GM11168 (cell line): ENCODE data around the gene PIGH.
"Not testable (repeated sequence)": the region's sequence is repeated elsewhere in the genome, so short reads cannot be mapped to it uniquely, and the experiment has no call there.

Source experiments
- in situ Hi-C: fragments of 300-500 bp; cut with MboI; formaldehyde crosslinking; loops from one replicate; pipeline ENCODE4 v1.12.0; 2022; ENCODE audit warnings: low sequenced_read_pairs; ENCODE audit not compliant: unreplicated experiment

PIGH gene

DNA sequence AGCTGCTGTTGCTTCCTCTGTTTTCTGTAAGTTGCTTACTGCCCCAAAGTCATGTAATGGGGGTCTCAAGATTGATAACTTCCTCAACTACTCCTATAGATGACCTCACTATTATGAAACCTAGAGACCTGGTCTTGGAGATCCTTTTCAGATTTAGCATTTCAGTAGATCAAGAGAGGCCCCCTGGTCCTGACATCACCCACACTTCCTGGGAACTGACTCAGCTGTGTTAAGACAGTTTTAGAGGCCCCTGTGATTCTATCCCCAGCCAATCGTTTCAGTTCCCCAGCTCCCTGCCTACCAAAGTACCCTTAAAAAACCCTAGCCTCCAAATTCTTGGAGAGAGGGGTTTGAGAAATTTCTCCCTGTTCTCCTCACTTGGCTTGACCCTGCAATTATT lies 10.4 kb upstream of the PIGH start:
- in situ Hi-C loops, result no loop called here

DNA sequence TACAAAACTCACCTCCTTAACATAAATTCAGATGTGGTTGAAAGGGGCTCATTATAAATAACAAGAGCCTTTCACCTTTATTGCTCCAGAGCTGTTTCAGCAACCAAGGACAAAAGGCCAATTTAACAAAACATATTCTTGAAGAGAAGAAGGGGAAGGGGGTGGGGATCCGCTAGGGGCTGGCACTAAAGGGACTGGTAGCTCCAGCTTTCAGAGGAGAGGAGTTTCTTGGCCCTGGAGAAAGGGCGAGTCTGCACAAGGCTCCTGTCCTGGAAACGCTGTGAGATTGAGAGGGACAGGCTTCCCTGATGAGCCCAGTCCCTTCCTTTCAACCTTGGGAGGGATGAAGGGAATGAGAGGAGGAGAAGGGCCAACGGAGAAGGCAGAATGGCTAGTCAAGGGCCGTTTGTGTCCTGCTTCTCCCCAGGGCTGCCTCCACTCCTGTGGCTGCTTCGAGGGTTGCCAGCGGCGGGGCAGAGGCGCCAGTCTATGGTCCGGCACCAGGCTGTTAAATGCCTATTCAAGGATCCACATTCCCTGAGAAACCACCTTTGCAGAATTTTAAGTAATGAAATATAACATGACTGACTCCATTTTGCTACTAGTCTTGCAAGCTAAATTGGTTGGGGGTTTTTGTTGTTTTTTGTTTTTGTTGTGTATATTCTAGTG lies 9.7 kb upstream of the PIGH start:
- in situ Hi-C loops, result no loop called here

DNA sequence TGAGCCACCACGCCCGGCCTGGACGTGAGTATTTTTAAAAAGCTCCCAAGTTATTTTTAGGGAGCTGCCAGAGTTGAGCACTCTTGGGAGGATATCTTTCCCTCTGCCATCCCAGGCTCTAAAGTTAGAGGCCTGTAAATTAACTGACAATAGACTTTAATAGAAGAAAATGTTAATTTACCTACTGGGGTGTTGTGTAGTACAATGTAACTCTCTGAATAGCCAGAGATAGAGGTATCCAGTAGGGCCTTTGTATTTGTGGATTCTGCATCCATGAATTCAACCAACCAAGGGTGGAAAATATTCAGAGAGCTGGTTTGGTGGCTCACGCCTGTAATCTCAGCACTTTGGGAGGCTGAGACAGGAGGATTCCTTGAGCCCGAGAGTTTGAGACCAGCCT lies 7.6 kb upstream of the PIGH start:
- in situ Hi-C loops, result no loop called here

DNA sequence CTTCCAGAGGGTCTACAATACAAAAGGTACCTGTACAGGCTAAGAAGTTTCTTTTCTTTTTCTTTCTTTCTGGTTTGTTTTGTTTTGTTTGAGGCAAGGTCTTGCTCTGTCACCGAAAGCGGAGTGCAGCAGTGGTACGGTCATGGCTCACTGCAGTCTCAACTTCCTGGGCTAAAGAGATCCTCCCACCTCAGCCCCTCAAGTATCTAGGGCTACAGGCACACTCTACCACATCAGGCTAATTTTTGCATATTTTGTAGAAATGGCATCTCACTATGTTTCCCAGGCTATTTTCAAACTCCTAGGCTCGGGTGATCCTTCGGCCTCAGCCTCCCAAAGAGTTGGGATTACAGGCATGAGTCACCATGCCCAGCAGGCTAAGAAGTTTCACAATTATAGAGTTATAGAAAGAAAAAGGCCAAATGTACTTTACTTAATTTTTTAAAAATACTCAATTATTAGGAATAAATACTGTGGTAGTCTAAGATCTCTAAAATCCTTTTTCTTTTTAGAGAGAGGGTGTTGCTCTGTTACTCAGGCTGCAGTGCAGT lies 3.0 kb upstream of the PIGH start:
- in situ Hi-C loops, result no loop called here

DNA sequence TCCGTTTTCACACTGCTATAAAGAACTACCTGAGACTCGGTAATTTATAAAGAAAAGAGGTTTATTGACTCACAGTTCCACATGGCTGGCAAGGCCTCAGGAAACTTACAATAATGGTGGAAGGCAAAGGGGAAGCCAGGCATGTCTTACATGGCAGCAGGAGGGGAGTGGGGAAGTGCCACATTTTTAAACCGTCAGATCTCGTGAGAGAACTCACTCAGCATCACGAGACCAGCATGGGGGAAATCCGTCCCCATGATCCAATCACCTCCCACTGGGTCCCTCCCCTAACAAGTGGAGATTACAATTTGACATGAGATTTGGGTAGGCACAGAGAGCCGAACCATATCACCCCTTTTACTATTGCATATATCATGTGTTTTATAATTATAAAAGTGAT lies 2.0 kb upstream of the PIGH start:
- in situ Hi-C loops, result no loop called here

DNA sequence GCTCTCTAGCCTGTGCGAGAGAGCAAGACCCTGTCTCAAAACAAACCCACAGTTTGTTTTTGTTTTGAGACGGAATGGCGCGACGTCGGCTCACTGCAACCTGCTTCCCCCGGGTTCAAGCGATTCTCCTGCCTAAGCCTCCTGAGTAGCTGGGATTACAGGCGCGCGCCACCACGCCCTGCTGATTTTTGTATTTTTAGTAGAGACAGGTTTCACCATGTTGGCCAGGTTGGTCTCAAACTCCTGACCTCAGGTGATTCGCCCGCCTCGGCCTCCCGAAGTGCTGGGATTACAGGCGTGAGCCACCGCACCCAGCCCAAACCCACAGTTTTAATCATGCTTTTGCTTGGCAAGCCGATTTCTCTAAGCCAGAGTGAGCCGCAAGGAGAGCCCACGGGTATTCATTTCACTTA lies 500 bp upstream of the PIGH start:
- in situ Hi-C loops, result not testable (repeated sequence)

DNA sequence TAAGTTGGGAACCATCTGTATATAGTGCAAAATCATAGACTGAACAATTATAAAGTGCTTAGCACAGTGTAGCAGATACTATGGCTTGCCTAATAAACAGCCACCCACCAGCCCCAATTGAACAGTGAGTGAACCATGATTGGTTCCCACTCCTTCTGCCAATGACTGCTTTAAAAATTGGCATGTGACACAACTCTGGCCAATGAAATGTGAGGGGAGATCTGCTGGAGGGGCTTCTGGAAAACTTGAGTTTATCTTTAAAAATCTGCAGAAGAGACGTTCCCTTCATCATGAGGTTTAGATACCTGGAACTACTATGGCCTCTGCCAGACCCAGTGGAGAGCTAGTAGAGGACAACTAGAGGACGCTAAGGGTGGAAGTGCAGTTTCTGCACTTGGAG lies 4.7 kb downstream of the PIGH start:
- in situ Hi-C loops, result no loop called here

DNA sequence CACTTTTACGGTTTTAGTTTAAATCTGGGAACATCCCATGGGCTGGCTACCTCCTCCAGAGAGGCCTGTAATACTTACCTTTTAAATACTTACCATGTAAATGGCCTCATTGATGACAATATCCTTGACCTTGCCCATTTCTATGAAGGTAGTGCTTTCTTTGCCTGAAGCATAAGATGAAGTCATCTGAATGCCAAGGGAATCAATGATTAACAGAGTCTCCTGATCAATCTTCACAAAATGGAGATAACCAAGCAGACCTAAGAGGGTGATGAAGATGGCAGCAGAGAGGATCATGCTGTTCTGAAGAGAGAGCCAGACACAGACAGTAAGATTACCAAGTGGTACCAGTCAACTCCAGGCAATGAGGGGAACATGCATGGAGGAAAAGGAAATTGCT lies 6.4 kb downstream of the PIGH start:
- in situ Hi-C loops, result not testable (repeated sequence)

DNA sequence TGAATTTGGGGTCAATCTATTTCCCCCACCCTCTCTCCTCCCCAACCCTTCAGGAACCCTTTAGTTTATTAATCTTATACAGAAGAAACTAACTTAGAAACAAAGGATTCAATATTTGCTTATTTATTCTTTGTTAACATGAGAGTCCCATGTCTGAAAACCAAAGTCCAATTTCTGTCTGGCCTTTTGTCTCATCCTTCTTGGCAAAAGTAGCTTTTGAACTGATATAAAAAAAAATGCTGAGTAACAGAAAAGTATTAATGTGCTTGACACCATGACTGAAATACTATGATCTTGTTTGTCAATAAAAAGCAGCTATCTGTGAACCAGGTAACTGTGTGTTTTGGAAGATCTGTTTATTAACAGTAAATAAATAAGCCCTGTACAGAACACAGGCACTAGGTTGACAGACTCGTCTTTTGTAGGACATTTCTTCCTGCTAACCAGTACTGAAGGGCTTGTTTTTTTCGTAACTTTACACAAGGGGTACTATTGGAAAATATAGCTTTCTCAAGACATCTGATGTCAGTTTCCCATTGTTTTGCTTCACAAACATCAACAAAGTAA lies 10.8 kb downstream of the PIGH start:
- in situ Hi-C loops, result no loop called here

DNA sequence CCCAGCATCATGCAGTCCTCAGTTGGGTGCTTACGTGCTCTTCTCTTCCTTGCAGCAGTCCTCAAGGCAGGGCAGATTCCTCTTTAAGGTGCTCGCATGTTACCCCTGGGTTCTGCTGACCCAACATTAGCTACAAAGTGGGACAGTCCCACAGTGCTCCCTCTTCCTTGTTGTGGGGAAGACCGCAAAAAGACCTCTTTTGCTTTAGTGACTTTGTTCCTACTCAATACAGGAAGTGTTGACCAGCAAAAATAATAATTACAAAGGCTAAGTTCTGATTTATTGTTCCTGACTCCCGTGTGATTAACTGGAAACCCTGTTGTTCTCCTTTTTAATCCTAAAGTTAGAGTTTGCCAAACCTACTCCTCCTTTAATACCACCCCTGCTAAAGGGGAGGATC lies 13.7 kb downstream of the PIGH start:
- in situ Hi-C loops, result no loop called here

DNA sequence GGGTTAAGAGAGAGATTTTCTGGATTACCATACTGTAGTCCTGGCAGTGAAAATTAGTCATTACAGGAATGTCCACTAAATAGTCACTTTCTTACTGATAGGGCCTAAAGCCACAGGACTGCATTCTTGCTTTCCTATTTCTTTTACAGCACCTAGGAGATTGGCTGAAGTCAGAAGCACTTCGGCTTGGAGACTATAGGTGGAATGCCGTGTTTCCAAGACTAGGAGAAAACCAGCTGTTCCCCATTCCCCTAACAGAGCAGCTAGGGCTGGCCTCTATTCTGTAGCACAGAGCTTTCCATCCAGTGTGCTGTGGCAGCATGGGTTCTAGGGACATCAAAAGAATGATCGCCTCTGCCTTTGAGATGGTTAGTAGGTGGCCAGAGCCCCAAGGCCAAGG lies 15.1 kb downstream of the PIGH start:
- in situ Hi-C loops, result no loop called here

DNA sequence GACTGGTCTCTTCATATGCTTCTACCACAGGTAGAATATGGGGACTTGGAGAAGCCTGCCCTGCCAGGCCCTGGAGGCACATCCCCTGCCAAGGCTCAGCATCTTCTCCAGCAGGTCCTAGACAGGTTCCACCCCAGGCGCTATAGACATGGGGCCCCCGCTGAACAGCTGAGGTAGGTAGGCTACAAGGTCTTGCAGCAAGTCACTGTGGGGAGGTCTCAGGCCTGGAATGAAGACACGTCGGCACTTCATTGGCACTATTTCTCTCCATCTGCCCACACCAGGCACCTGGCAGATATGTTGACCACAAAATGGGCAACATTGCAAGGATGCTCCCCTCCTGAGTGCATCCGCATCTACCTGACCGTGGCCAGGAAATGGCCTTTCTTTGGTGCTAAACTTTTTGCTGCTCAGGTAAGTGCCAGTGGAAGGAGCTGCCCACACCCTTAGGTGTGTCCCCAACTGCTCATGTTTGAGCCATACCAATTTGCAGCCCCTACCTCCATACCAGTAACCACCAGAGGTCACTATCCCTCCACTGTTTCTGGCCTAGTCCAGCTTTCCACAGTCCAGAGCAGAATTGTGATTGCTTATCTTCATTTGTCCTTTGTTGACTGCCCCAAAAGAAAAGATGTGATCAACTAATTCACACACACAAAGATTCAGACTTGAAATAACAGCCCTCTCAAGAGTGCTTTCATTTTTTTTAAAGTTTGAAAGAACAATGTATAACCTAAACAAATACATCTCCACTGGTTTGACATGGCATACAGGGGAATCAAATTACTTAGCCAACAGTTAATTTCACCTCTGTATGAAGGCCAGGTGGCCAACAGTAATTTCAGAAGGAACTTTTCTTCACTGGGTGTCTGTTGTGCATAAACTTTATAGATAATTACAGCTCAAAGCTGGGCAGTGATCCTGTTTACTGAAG lies 16.1 kb downstream of the PIGH start:
- in situ Hi-C loops, result no loop called here

DNA sequence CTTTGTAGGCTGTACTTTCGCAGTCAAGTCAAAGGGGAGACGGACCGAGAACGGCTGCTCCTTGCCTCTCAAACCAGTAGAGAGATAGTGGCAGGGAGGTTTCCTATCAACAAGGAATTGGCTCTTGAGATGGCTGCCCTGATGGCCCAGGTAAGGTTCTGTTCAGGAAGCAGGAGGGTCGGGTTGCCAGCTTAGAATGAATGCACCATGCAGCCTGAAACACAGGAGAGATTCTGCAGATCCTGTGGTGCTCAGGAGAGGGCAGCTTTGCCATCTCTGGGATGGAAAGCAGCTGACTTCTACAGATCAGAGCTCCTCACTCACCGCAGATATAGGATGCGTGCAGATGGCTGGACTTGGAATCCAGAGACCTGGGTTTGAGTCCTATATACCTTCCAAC lies 18.0 kb downstream of the PIGH start:
- in situ Hi-C loops, result no loop called here

DNA sequence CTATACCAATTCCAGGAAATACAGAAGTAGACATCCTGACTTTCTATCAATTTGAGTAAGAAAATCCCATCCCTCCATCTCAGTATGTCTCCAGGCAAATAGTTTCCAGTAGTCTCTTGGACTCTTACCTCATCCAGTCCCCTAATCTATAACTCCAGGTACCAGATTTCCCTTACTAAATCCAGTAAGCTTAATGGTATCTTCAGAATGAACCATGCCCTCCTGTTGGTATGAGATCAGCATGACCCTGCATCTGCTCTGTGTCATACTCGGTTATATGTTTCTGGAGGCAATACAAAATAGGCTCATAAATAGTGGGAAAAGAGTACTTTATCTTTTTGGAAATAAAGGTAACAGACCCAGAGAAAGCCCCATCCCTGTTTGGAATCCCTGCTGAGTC lies 18.4 kb downstream of the PIGH start:
- in situ Hi-C loops, result no loop called here

DNA sequence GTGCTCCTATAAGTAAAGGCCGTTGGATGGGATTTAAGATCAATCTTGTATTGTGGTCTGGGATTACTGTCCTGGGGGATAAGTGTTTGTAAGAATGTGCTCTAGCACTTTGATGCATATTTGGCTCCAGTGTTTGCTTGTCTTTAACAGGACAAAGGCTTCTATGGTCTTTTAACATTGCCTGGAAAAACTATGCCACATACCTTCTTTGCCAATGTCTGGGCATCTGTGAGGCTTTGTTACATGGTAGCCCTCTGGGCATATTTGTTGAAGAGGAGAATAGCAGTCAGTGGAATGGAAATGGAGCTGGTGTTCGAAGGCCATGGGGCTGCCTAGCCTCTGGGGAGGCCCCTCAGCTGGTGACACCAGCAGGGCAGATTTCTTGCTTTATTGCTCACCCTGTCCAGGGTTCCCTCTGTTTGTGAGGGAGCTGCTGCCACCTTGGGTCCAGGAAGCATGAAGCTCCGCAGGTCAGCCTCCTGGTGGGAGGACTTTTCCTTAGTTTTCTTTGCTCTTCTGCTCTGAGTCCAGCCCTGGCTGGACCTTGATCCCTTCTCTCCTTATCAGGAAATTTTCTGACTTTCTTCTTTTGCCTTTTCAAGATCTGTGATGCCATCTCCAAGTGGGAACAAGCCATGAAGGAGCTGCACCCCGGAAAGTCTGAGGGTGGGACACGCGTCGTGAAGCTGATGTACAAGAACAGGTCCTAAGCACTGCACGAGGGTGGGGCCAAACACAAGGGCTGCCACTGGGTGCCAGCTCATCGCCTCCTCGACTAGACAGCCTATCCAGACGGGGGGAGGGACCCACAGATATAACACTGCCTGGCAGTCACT lies 19.5 kb downstream of the PIGH start:
- in situ Hi-C loops, result no loop called here

DNA sequence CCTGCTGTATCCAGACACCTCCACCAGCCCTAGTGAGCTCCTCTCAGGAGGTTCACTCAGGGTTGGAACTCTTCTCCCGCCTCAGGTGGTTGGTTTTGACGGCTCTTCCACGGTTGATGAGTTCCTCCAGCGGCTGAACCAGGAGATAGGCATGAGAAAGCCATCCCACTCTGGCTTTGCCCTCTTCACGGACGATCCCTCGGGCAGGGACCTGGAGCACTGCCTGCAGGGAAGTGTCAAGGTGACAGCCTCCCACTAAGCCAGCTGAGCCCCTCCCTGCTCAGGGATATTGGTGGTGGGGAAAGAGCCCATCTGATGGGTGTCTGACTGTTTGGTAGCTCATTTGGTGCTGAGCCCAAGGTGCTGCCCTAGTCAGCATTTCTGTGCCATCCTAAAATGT lies 20.4 kb downstream of the PIGH start:
- in situ Hi-C loops, result no loop called here

DNA sequence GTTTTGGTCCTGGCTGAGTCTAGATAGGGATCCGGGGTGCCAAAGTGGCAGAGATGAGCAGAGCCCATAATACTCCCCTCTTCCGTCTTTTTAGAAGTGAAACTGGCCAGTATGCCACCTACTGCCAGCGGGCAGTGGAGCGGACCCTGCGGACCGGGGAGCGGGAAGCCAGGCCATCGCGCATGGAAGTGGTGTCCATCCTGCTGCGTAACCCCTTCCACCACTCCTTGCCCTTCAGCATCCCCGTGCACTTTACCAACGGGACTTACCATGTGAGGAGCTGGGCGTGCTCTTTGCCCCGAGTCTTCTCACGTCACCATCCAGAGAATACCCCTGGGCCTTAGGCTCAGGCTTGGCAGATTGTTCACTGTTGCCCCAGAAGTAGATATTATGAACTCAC lies 21.0 kb downstream of the PIGH start:
- in situ Hi-C loops, result no loop called here

DNA sequence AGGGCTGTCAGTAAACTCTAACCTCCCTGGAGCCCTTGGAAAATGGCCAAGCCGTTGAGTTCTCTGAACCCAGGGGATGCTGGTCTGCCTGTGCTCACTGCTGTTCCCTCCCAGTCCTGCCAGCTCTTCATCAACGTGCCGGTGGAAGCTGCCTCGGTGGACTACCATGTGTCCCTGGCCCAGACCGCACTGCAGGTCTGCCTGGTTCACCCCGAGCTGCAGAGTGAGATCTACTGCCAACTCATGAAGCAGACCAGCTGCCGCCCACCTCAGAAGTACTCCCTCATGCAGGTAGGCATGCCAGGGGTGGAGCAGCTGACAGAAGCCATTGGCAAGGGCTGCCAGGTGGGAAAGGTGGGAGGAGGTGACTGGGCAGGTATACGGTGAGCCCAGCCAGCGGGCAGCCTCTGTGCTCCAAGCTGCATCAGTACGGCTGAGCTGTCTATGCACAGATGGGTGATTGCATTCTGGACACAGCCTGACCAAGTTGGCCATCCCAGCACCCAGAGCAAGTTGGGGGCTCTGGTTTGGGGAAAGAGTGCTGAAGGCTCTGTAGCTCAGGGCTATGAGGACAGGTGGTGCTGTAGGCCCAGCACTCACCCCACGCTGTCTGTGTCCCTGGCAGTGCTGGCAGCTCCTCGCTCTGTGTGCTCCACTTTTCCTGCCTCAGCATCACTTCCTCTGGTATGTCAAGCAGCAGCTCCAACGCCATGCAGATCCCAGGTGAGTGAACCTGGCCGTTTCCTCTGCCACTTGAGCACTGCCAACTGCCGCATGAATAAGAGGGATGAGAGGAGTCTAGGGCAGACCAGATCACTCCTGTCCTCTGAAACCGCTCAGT lies 21.9 kb downstream of the PIGH start:
- in situ Hi-C loops, result no loop called here

DNA sequence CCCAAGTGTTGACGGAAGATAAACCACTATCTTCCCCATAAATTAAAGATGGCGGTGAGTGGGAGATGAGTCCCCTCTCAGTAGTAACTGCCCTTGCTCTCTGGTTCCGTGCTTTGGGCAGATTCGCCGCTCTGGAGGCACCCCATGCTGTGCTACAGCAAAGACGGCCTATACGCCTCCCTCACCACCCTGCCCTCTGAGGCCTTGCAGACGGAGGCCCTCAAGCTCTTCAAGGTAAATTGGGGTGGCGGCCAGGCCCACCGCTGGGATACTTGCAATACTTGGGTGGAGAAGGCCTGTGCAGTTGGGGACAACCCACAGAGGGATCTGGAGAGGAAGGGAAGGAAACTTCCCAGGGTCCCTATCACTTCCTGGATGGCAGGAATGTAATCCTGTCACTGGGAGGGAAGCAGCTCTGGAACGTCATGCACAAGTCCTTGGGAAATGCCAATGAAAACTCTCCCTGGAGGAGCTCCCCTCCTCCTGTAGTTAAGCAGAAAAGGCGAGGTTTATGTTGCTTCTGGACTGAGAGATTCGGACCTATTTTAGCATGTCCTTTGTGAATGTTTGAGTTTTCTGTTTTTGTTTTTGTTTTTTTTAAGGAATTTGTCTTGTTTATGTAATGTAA lies 22.8 kb downstream of the PIGH start:
- in situ Hi-C loops, result no loop called here
